AG09309 (cell line): ENCODE measurements around the gene GBX1.

Experiments used
- DNase-seq: peaks from one replicate; pipeline ENCODE4 v3.0.0-alpha.2; 2010; ENCODE audit warnings: low read depth
- H3K4me3 ChIP-seq: 2 replicates; pipeline ENCODE4 v1.5.1; 2011; ENCODE audit warnings: mild to moderate bottlenecking, low read depth, low read length, moderate library complexity; ENCODE audit not compliant: control insufficient read depth
- TF ChIP-seq, protein P1 (sequence below): IDR thresholded peaks from 2 replicates; pipeline ENCODE4 v1.5.1; 2011; ENCODE audit warnings: mild to moderate bottlenecking, low read depth, low read length, inconsistent platforms; ENCODE audit not compliant: insufficient read depth, control insufficient read depth; ENCODE audit errors: missing control alignments

The GBX1 gene

DNA sequence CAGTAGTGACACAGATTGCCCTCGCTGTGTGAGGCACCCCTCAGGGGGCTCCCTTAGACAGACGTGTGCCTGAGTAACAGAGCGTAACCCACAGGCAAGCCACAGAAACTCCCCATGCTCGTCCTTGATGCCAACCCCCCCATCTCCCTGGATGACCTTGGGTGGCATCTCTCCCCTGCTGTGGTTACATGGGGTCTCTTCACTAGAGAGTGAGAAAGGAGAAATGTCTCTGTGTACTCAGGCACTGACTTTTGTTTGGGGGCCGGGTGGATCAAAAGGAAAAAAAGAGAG is 20.7 kb upstream of the GBX1 start:
- no peak overlapping the region for H3K4me3 ChIP-seq
- DNase-seq = no peak
- TF ChIP-seq, protein P1, sequence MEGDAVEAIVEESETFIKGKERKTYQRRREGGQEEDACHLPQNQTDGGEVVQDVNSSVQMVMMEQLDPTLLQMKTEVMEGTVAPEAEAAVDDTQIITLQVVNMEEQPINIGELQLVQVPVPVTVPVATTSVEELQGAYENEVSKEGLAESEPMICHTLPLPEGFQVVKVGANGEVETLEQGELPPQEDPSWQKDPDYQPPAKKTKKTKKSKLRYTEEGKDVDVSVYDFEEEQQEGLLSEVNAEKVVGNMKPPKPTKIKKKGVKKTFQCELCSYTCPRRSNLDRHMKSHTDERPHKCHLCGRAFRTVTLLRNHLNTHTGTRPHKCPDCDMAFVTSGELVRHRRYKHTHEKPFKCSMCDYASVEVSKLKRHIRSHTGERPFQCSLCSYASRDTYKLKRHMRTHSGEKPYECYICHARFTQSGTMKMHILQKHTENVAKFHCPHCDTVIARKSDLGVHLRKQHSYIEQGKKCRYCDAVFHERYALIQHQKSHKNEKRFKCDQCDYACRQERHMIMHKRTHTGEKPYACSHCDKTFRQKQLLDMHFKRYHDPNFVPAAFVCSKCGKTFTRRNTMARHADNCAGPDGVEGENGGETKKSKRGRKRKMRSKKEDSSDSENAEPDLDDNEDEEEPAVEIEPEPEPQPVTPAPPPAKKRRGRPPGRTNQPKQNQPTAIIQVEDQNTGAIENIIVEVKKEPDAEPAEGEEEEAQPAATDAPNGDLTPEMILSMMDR = no peak

DNA sequence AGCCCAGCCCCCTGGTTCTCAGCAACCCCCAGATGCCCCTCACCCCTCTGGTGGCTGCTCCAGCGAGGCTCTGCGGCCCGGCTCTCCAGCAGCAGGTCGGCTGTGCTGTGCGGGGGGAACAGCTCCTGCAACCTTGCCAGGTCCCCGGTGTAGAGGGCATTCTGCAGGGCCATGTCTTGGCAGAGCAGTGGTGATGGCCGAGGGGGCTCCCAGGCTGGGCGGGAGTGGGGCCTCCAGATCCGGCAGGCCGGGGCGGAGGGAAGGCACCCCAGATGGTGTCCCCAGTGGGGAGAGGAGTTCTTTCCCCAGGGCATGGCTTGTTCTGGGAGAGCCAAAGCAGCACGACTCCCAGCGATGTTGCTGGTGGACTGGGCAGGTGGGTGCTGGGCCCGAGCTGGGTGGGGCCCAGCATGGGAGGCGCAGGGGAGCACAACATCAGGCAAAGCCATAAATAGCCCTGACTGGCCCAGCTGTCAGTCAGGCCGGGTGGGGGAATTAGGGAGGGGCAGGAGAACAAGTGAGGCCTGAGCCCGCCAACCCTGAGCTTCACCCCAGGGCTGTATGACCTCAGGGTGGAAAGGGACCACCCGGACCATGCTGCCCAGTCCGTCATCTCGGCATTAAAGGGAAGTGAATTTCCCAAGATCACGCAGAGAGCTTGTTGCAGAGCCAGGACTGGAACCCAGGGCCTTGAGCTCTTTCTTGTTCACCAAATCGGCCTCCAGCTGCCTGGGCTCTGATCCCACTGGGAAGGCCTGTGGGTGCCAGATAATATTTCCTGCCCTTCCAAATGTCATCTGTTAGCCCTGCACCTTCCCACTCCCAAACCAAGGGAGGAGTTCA is 20.1 kb upstream of the GBX1 start:
- TF ChIP-seq, protein P1 = no peak
- DNase-seq = no peak
- no peak overlapping the region for H3K4me3 ChIP-seq

DNA sequence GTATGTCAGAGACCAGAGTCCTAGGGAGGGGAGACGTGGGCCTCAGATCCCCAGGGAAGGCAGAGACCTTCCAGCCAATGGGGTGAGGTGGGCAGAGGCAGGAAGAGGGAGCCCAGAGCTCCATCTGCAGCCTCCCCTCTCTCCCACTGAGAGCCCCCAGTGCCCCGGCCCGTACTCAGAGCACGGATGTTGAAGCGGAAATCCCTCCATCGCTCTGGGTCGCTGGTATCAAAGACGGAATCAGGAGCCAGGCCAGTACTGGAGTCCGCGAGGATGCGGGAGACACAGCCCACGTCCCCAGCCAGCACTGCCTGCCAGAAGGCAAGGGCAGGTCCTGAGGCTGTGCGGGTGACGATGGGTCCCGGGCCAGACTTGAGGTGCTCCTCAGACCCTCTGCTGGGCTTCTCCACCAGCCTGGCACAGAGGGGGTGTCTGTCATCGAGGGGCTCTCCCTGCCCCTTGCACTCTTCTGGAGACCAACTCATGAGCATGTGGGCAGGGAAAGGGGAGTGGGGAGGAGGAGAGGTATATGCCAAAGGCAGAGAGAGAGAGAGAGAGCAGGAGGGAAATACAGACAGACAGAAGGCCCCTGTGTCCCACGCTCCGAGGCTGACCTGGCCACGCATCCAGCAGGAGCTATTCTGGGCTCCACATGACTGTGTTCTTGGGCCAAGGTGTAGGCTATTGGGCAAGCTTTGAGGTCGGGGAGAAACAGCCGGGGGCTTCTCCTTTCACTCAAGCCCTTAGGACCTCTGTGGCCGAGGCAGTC is 19.3 kb upstream of the GBX1 start, which contains the start of gene ASB10:
ASB10 (minus strand) TSS at position 611 of the 769 bp plus-strand sequence; CDS start at position 491, 120 bp downstream.
- TF ChIP-seq, protein P1 = no peak
- H3K4me3 ChIP-seq = no peak within 1 kb of the TSS
- DNase-seq = no peak

DNA sequence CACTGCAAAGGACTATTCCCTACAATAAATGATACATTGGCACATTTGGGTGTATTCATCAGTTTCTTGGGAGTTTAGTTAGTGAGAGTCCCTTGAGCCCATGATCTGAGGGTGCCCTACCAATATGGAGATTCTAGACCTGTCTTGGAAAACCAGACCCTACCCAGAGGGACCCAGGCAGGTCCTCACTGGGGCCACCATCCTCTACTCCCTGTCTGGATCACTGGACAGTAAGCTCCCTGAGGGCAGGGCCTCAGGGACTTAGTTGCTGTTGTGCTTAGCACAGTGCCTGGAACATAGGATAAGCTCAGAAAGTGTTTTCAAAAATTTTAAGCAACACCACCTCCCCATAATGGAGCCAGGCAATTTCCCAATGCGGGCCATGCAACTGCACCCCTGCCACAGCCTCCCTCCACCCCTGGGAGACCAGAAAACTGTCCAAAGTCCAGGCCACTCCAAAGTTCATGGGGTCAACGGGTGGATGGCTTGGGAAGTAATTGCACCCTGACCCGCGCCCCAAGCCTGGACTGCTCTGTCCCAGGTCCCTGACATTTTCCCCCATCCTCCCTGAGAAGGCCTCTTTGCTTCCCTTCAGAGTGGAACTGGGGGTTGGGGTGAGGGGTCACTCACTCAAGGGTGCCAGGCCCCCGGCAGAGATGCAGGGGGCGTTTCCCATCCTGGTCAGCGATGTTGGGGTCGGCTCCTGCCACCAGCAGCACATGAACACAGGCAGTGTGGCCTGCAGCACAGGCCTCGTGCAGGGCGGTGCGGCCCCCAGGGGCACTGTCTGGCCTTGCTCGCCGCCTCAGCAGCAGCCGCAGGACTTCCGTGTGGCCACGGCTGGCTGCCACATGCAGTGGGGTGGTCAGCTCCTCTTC is 18.5 kb upstream of the GBX1 start:
- TF ChIP-seq, protein P1 = no peak
- no peak overlapping the region for H3K4me3 ChIP-seq
- no peak for DNase-seq

DNA sequence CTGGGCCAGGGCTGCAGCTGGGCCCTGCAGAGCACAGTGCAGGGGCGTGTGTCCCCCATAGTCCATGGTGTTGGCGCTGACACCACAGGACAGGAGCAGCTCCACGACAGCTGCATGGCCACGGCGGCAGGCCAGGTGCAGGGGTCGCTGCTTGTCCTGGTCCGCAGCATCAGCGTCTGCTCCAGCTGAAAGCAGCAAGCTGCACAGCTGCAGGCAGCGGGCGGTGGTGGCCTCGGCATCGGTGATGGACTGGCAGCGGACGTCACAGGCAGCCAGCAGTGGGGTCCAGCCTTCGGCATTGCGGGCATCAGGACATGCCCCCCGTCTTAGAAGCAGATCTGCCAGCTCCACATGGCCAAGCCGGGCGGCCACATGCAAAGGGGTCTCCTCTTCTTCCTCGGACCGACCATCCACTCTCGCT is 13.5 kb upstream of the GBX1 start:
- TF ChIP-seq, protein P1 = no peak
- no peak for DNase-seq
- H3K4me3 ChIP-seq = no peak overlapping the region

DNA sequence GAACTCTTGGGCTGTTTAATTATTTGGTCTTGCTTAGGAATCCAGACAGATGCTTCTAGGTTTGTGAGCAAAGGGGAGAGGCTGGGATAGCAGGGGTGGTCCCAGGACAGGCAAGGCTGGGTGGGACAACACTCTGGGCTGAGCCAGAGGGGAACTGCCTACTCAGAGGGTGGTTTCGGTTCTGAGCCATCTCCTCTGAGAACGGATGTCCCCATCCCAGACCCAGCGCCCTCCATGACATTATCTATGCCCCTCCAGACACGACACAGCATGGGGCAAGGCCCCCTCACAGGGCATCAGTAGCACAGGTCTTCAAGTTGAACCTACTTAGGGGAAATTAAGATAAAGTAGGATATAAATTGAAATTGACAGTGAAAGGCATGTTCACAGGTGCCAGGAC is 12.5 kb upstream of the GBX1 start:
- no peak for DNase-seq
- TF ChIP-seq, protein P1 = no peak
- no peak overlapping the region for H3K4me3 ChIP-seq
